K562 (cell line): ENCODE data around the gene SAPCD1. TPM values are rescaled to one million over a fixed set of nuclear protein-coding genes. Genes with fewer than 3 reads are reported as not detected.
A peak's percentile ranks its signal among the peaks of the same experiment; 100 is the strongest.

Experiments
- CBX2 ChIP-seq: fragments of 200-600 bp; sonication (generic); IDR thresholded peaks from one replicate; pipeline ENCODE4 v1.6.1; 2012; ENCODE audit warnings: mild to moderate bottlenecking, low read length, inconsistent platforms; ENCODE audit not compliant: insufficient read depth, poor library complexity, severe bottlenecking
- GATAD2A ChIP-seq: fragments of 450-650 bp; IDR thresholded peaks from 2 replicates; pipeline ENCODE4 v1.6.1; 2017
- ID3 ChIP-seq, 2 experiments: fragments of 250-450 bp in 1 of 2; fragments of 450-650 bp in 1 of 2; sonication (Bioruptor Pico) in 1 of 2; IDR thresholded peaks; 2 replicates each; pipeline versions ENCODE4 v1.6.1 to v1.8.0; 2016 to 2021; ENCODE audit warnings: mild to moderate bottlenecking in 2 of 2, moderate library complexity in 2 of 2, missing compliant biosample characterization in 1 of 2, missing genetic modification characterization in 1 of 2
- ILK ChIP-seq: fragments of 450-650 bp; IDR thresholded peaks from 2 replicates; pipeline ENCODE4 v1.6.1; 2016; ENCODE audit warnings: missing genetic modification characterization, low read depth, mild to moderate bottlenecking, missing compliant biosample characterization, moderate library complexity, borderline replicate concordance
- STAT5A ChIP-seq: IDR thresholded peaks from 2 replicates; pipeline ENCODE4 v1.6.1; 2012; ENCODE audit warnings: low read length, inconsistent platforms, borderline replicate concordance
- TCF7L2 ChIP-seq: fragments of 150-350 bp; IDR thresholded peaks from 2 replicates; pipeline ENCODE4 v1.6.1; 2016; ENCODE audit warnings: low read depth, mild to moderate bottlenecking, low read length, moderate library complexity
- U2AF2 ChIP-seq: fragments of 200-400 bp; formaldehyde crosslinking; optimal IDR thresholded peaks from 2 replicates; pipeline ENCODE3; 2017; ENCODE audit warnings: low read depth, mild to moderate bottlenecking, low read length
- ZNF224 ChIP-seq: sonication (generic); formaldehyde crosslinking; IDR thresholded peaks from 2 replicates; pipeline ENCODE4 v1.8.0; 2022; ENCODE audit warnings: mild to moderate bottlenecking, missing genetic modification reagents
- ZNF318 ChIP-seq, 2 experiments: fragments of 450-650 bp; IDR thresholded peaks; 2 replicates each; pipeline ENCODE4 v1.6.1; 2016; ENCODE audit warnings: mild to moderate bottlenecking in 2 of 2, borderline replicate concordance in 1 of 2, low read depth in 1 of 2, moderate library complexity in 1 of 2
- ZNF398 ChIP-seq: fragments of 250-450 bp; sonication (Bioruptor Pico); IDR thresholded peaks from 2 replicates; pipeline ENCODE4 v1.8.0; 2021; ENCODE audit warnings: moderate library complexity, mild to moderate bottlenecking, inconsistent platforms
- ZNF512 ChIP-seq: IDR thresholded peaks from 2 replicates; pipeline ENCODE4 v1.6.1; 2016; ENCODE audit warnings: missing genetic modification characterization, missing compliant biosample characterization
- ZNF75A ChIP-seq: fragments of 450-650 bp; formaldehyde crosslinking; IDR thresholded peaks from 2 replicates; pipeline ENCODE4 v1.4.0; 2020; ENCODE audit warnings: mild to moderate bottlenecking
- polyA plus RNA-seq, 8 experiments: library from polyadenylated mRNA; depleted of rRNA in 4 of 8; stranded (reverse) in 5 of 8; unstranded in 3 of 8; fragments of >200 nt; fragmentation: Nextera tagmentation in 2 of 8; fragmentation: Illumina TruSeq in 1 of 8; extraction: Ambion mirVana in 2 of 8; extraction: Trizol in 1 of 8; gene quantifications; 2 replicates each; pipeline versions ENCODE4 v1.2.1 to v1.2.3, GENCODE V29; 2011 to 2014; ENCODE audit warnings: inconsistent platforms in 1 of 8, missing spikeins in 1 of 8
- total RNA-seq, 7 experiments: library from RNA; depleted of rRNA in 6 of 7; stranded (reverse); fragments of >200 nt in 6 of 7; fragmentation: Illumina TruSeq in 2 of 7; extraction: Trizol in 2 of 7; gene quantifications; 2 replicates each; pipeline versions ENCODE4 v1.2.1 to v1.2.3, GENCODE V29; 2011 to 2021; ENCODE audit warnings: low replicate concordance in 1 of 7

The SAPCD1 gene
- total and polyA plus RNA-seq, 9 of the 15 experiments (the other 6 are each of a cell fraction or from before 2014, with no cell fraction given), result 2.6 to 30.2 (median 7.4) TPM

- TF ChIP-seq ZNF318 (IDR thresholded peaks at IDR 0.05; ENCODE audit: borderline replicate concordance in 1 of 2, low read depth in 1 of 2) (no peak), ILK (no peak), STAT5A (no peak; the same call in 1 of the 2 replicates), ID3 (CRISPR knock-in tag; IDR thresholded peaks at IDR 0.05) (no peak), ID3 (tag; IDR thresholded peaks at IDR 0.05) (peak; percentile 66; the same call in 1 of the 2 replicates), ZNF75A (CRISPR knock-in tag) (0 out of 2 replicates have a peak, but pooled peaks have one; percentile 10), U2AF2 (no peak), CBX2 (no peak), ZNF224 (no peak), GATAD2A (peak; percentile 92), ZNF512 (no peak; the same call in 1 of the 2 replicates), TCF7L2 (no peak; the same call in 1 of the 2 replicates), ZNF398 (CRISPR knock-in tag) (no peak)
These were observed 44.2 kb downstream of the SAPCD1 start, which contains the start of gene LSM2 (continued) for GRCh38 chr6:31806470-31807272.
